GM18951 (cell line): ENCODE measurements around the gene ZCRB1.
A peak's percentile ranks its signal among the peaks of the same experiment; 100 is the strongest.

Experiments
- POLR2A ChIP-seq: IDR thresholded peaks from 4 replicates; pipeline ENCODE4 v1.6.1; 2011; ENCODE audit warnings: mild to moderate bottlenecking; ENCODE audit not compliant: insufficient read length, insufficient read depth; ENCODE audit errors: extremely low read depth
- in situ Hi-C: fragments of 300-500 bp; cut with MboI; formaldehyde crosslinking; loops from one replicate; pipeline ENCODE4 v1.12.0; 2022; ENCODE audit warnings: low sequenced_read_pairs, mixed read lengths, inconsistent platforms; ENCODE audit not compliant: unreplicated experiment

The ZCRB1 gene

GRCh38 chr12:42315108-42315507 lies 10.8 kb downstream of the ZCRB1 start:
- no peak for TF ChIP-seq POLR2A
- in situ Hi-C loops: no loop called here

DNA sequence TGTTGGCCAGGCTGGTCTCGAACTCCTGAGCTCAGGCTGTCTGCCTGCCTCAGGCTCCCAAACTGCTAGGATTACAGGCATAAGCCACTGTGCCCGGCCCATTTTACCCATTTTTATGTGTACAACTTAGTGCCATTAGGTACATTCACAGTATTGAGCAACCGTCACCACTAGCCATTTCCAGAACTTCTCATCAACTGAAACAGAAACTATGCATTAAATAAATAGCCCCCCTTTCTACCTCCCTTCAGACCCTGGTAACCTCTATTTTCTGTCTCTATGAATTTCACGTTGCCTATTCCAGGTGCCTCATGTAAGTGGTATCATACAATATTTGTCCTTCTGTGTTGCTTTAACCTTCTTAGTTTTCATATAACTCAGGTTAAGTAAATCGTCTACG lies 15.9 kb downstream of the ZCRB1 start:
- in situ Hi-C loops: no loop called here
- TF ChIP-seq POLR2A: no peak

DNA sequence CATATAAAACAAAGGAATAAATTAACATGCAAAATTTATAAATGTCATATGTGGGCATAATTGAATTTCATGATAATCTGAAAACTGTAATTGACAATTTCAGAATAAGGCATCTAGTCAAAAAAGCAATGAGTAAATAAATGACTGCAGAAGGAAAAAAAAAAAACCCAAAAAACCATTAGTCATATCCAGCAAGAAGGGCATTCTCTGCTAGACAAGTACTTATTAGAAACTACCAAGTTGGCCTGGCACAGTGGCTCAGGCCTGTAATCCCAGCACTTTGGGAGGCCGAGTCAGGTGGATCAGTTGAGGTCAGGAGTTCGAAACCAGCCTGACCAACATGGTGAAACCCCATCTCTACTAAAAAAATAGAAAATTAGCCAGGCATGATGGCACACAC lies 17.5 kb downstream of the ZCRB1 start:
- in situ Hi-C loops: no loop called here
- TF ChIP-seq POLR2A: no peak

DNA sequence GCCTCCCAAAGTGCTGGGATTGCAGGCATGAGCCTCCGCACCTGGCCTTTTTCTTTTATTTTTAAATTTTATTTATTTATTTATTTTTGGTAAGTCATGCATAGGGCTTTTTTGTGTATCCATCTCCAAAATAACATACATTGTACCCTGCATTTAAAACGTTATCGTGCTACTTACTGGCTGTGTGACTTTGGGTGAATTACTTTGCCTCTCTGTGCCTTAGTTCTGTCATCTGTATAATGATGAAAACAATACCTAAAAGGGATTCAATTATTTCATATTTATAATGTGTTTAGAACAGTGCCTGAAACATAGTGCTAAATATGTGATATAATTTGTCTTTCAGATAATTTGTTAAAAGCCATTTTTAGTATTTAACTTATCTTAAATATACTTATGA lies 19.6 kb downstream of the ZCRB1 start:
- no peak for TF ChIP-seq POLR2A
- in situ Hi-C loops: no loop called here

DNA sequence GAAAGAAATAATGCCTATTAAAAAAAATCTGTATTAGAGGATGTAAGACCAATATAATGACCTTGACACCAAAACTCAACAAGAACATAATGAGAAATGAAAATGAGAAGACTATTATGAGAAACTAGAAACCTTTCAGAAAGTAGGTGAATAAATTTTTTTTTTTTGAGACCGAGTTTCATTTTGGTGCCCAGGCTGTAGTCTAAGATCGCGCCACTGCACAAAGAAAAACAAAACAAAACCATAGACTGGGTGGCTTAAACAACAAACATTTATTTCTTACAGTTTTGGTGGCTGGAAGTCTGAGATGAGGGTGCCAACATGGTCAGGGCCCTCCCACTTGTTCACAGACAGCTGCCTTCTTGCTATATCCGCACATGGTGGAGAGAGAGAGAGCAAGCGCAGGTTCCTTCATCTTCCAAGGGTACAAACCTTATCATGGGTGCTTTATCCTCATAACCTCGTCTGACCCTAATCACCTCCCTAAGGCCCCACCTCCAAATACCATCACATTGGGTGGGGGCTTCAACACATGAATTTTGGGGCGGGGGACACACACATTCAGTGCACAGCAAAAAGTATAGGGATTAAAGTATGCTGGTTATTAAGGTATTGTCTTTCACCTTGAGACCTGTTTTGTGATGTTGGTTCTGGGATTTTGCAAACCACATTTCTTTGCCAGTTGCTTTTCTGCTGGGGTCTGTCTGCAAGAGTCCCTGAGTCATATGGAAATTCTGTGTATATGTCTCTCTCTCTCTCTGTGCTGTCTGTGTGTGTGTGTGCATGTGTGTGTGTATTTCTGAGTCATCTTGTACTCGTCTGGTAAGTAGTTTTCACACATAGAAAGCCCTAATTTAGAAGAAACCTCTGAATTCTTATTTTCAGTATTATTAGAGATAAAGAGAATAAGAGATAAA lies 26.2 kb downstream of the ZCRB1 start:
- TF ChIP-seq POLR2A: peak; percentile 20
- in situ Hi-C loops: no loop called here

- TF ChIP-seq POLR2A: no peak
- in situ Hi-C loops: no loop called here
Measured at GRCh38 chr12:42298887-42299286, 27.0 kb downstream of the ZCRB1 start.

- TF ChIP-seq POLR2A: no peak
- in situ Hi-C loops: no loop called here
Measured at GRCh38 chr12:42296503-42297109, 29.3 kb downstream of the ZCRB1 start.

DNA sequence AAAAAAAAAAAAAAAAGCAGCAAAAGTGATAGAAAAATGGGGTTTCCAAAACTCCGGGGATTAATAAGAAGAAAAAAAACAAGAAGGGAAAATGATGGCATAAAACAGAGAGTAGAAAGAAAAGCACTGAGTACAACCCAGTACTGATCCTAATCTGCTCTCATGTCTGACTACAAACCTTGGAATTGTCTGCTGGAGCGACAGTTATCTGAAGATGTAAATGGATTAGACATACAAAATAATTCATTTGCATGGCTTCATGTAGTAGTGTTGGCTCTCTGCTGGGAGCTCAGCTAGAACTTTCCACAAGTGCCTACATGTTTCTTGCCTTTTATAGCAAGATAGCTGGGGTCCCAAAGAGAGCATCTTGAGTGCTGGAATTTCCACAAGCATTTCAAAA lies 34.2 kb downstream of the ZCRB1 start:
- in situ Hi-C loops: no loop called here
- TF ChIP-seq POLR2A: no peak

GRCh38 chr12:42288544-42288943 lies 37.4 kb downstream of the ZCRB1 start:
- no peak for TF ChIP-seq POLR2A
- in situ Hi-C loops: no loop called here

DNA sequence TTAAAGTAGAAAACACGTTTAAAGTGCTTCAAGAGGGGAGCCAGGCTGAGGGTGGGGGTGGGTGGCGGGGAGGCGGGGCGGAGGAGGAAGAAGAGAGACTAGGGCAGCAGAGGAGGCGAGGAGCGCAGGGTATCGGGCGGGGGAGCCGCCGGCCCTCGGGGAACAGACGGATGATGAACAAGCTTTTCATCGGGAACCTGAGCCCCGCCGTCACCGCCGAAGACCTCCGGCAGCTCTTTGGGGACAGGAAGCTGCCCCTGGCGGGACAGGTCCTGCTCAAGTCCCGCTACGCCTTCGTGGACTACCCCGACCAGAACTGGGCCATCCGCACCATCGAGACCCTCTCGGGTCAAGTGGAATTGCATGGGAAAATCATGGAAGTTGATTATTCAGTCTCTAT lies 39.2 kb downstream of the ZCRB1 start:
- in situ Hi-C loops: no loop called here
- no peak for TF ChIP-seq POLR2A

- in situ Hi-C loops: no loop called here
- no peak for TF ChIP-seq POLR2A
Measured at GRCh38 chr12:42285431-42285830, 40.5 kb downstream of the ZCRB1 start.

DNA sequence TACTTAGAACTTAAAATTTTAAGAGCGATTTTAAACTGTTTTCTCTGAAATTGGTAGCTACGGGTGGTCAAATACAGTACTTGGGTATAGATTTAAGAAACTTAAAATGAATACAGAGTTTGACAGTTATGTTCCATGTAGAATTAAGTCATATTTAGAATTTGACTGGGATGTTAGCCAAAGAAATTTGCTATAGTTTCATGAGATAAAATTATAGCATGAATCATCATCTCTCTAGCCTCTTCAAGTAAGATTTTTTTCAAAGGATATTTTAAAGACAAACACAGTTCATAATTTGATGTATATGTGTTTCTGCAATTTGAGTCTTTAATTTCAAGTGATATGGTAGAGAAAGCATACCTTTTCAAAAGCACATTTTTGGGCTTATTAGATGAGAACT lies 41.0 kb downstream of the ZCRB1 start:
- in situ Hi-C loops: no loop called here

GRCh38 chr12:42284157-42284556 lies 41.7 kb downstream of the ZCRB1 start:
- no peak for TF ChIP-seq POLR2A
- in situ Hi-C loops: no loop called here

More for the DNA sequence above, 41.0 kb downstream of the ZCRB1 start:
- no peak for TF ChIP-seq POLR2A

GRCh38 chr12:42283739-42284138 lies 42.2 kb downstream of the ZCRB1 start:
- no peak for TF ChIP-seq POLR2A
- in situ Hi-C loops: no loop called here
